Adrenal gland (tissue), 5 donors: ENCODE measurements around the gene PJVK.

Experiments
- POLR2A ChIP-seq, 2 donors: fragments of 450-650 bp; IDR thresholded peaks; one replicate each; pipeline ENCODE4 v1.6.1; 2017; ENCODE audit warnings: antibody characterized with exemption in 2 of 2, mild to moderate bottlenecking in 2 of 2, moderate library complexity in 1 of 2
- TF ChIP-seq, protein P1 (sequence below), 6 experiments: fragments of 450-650 bp in 4 of 6; fragments of 200-600 bp in 2 of 6; sonication (generic) in 1 of 6; IDR thresholded peaks; 1 replicate in 5 of 6; 2 replicates in 1 of 6; pipeline versions ENCODE4 v1.5.1 to v1.8.0; 2016 to 2021; ENCODE audit warnings: antibody characterized with exemption in 6 of 6, mild to moderate bottlenecking in 2 of 6, moderate library complexity in 1 of 6
- donor health status: DM: no; HTN: no; CAD: no.

DNA sequence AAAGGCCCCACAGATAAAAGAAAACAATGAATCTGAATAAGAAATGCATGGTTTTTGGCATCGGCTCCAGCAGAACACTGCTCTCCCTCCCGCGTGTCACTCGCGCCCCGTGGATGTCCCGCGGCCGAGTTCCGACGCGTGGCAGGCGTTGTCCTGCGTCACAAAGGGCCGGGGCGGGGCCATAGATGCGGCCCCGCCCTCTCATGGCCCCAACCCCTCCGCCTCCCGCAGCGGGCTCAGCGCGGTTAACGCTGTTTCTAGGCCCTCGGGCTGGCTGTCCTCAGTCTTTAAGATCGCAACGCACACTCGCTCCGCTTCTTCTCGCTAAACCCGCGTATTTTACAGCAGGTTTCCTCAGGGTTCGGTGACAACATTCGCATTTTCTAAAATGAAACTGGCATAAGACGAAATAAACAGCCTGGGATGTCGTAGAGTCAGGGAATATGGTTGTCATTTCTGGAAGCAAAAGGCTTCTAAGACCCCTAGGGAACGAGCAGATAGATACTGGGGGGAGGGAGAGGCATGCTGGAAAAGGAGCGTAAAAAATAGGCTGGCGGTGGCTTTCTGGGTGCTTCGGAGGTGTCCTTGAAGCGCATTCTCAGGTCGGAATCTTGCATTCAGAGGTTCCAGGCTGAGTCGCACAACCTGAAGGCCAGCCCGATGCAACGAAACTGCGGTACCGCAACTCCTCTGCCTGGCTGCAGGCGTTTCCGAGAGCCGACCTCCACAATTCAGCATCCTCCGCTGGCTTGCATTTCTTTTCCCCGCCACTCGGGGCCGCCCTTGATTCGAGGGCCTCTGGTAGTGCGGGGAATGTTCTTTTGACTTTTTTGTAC is 27.5 kb downstream of the PJVK start, which contains the start of gene FKBP7:
- peak; percentile 36 to 77 for TF ChIP-seq POLR2A (IDR thresholded peaks at IDR 0.05)
- TF ChIP-seq, protein P1, sequence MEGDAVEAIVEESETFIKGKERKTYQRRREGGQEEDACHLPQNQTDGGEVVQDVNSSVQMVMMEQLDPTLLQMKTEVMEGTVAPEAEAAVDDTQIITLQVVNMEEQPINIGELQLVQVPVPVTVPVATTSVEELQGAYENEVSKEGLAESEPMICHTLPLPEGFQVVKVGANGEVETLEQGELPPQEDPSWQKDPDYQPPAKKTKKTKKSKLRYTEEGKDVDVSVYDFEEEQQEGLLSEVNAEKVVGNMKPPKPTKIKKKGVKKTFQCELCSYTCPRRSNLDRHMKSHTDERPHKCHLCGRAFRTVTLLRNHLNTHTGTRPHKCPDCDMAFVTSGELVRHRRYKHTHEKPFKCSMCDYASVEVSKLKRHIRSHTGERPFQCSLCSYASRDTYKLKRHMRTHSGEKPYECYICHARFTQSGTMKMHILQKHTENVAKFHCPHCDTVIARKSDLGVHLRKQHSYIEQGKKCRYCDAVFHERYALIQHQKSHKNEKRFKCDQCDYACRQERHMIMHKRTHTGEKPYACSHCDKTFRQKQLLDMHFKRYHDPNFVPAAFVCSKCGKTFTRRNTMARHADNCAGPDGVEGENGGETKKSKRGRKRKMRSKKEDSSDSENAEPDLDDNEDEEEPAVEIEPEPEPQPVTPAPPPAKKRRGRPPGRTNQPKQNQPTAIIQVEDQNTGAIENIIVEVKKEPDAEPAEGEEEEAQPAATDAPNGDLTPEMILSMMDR (IDR thresholded peaks at IDR 0.05) = peak; percentile 45 to 83 (median 71)
